ENCODE data around the gene DNAJC10. TPM values are rescaled to one million over a fixed set of nuclear protein-coding genes. Genes with fewer than 3 reads are reported as not detected.

DNAJC10 gene
- total RNA-seq, 1 donor from 2014 or later = 132 TPM

DNA sequence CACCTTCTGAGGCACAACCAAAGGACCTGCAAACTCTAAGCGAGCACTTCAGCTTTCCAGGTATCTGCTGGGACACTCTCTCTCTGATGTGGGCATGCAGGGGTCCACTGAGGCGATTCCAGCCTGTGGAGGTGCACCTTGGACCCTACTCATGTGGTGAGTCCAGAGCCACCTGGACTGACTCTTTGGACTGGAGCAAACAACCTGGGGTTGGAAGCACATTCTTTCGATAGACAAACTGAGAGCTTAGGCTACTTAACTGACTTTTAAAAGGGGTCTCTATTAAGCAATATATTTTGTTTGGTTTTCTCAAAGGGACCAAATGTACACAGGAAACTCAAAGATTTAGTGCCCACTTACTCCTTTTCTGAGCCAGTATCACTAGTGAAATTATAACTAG is 98.7 kb downstream of the DNAJC10 start:
- DNase-seq = no peak
- Mint-ChIP-seq H3K36me3 (ENCODE audit: low read depth) (no peaks in the 10 kb centered on the region), H3K27ac (no peak overlapping the region), H3K4me1 (no peaks in the 10 kb centered on the region), H3K9me3 (no peaks in the 10 kb centered on the region), H3K4me3 (no peak overlapping the region), H3K27me3 (peaks cover 15% of the 10 kb centered on the region)
- TF ChIP-seq, protein P1, sequence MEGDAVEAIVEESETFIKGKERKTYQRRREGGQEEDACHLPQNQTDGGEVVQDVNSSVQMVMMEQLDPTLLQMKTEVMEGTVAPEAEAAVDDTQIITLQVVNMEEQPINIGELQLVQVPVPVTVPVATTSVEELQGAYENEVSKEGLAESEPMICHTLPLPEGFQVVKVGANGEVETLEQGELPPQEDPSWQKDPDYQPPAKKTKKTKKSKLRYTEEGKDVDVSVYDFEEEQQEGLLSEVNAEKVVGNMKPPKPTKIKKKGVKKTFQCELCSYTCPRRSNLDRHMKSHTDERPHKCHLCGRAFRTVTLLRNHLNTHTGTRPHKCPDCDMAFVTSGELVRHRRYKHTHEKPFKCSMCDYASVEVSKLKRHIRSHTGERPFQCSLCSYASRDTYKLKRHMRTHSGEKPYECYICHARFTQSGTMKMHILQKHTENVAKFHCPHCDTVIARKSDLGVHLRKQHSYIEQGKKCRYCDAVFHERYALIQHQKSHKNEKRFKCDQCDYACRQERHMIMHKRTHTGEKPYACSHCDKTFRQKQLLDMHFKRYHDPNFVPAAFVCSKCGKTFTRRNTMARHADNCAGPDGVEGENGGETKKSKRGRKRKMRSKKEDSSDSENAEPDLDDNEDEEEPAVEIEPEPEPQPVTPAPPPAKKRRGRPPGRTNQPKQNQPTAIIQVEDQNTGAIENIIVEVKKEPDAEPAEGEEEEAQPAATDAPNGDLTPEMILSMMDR (IDR thresholded peaks at IDR 0.05) = no peak
- CTCF ChIA-PET = no interaction called here
- intact Hi-C loops (cut with micrococcal nuclease) = no loop called here
- POLR2A ChIA-PET = no interaction called here
- ATAC-seq (ENCODE audit: low read depth) = no peak

DNA sequence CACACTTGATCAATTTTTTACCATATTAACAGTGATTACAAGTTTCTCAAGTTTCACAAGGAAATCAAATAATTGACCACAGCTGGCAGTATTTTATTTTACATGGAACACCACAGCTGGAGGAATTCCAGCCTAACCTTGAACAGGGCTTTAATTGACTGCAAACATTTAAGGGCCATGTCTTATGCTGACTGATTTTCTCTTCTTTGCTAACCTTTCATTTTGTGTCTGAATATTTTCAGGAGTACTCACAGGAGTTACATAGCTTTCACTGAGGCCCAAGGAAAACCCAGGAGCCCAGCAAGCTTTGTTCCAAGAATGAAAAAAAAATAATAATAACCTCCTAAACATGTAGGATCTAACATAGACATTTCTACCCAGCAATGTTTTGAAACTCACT is 100.8 kb downstream of the DNAJC10 start:
- Mint-ChIP-seq H3K4me3 (no peak overlapping the region), H3K9me3 (no peaks in the 10 kb centered on the region), H3K27me3 (peaks cover 17% of the 10 kb centered on the region), H3K4me1 (no peaks in the 10 kb centered on the region), H3K27ac (no peak overlapping the region), H3K36me3 (ENCODE audit: low read depth) (no peaks in the 10 kb centered on the region)
- intact Hi-C loops (cut with micrococcal nuclease) = no loop called here
- no peak for ATAC-seq (ENCODE audit: low read depth)
- ChIA-PET CTCF (interaction anchor here (1.8 kb wide), 1 partner anchor 49 kb away, joined by 3 read pairs; no protein-coding TSS in a partner anchor), POLR2A (no interaction called here)
- TF ChIP-seq, protein P1 (IDR thresholded peaks at IDR 0.05) = no peak
- no peak for DNase-seq

DNA sequence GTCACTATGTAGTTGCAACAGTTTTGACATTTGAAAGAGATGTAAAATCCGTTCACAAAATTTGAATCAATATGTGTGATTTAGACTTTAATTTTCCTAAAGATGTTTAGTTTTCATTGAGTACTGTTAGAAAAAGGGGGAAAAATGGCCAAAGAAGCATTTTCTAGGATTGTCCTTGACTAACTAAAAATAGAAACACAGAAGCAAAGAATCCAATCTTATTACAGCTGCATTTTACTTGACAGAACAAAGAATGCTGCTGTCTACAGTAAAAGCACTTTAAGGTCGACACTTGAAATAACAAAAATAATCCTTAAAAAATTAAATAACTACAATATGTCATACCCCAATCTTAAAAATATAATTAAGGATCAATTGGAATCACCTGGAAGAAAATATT is 101.5 kb downstream of the DNAJC10 start:
- Mint-ChIP-seq H3K9me3 (no peaks in the 10 kb centered on the region), H3K4me1 (no peaks in the 10 kb centered on the region), H3K27ac (no peak overlapping the region), H3K4me3 (no peak overlapping the region), H3K27me3 (peaks cover 13% of the 10 kb centered on the region), H3K36me3 (ENCODE audit: low read depth) (no peaks in the 10 kb centered on the region)
- CTCF ChIA-PET = interaction anchor here (1.8 kb wide), 1 partner anchor 50 kb away, joined by 3 read pairs; no protein-coding TSS in a partner anchor
- TF ChIP-seq, protein P1 (IDR thresholded peaks at IDR 0.05) = no peak
- intact Hi-C loops (cut with micrococcal nuclease) = no loop called here
- POLR2A ChIA-PET = no interaction called here
- no peak for ATAC-seq (ENCODE audit: low read depth)
- DNase-seq = no peak

DNA sequence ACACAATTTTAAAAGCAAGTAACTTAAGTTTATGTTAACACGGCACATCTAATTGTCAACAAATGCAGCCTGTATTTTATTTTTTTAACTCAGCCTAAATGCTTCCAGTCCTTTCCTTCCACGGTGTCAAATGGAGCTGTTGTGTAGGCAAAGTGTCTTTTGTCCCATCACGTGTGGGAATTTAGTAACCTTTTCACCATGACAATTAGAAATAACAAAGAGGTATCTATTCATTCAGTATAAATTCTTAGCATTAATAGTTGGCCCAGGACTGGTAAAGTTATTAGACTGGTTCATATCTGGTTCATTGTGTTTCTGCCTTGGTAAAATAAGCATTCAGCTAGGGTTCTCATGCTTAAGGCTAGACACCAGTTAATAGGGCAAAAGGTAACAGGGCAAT is 102.4 kb downstream of the DNAJC10 start:
- CTCF ChIA-PET = no interaction called here
- Mint-ChIP-seq H3K9me3 (no peaks in the 10 kb centered on the region), H3K27ac (no peak overlapping the region), H3K36me3 (ENCODE audit: low read depth) (no peaks in the 10 kb centered on the region), H3K4me3 (no peak overlapping the region), H3K4me1 (no peaks in the 10 kb centered on the region), H3K27me3 (peaks cover 15% of the 10 kb centered on the region)
- intact Hi-C loops (cut with micrococcal nuclease) = no loop called here
- no peak for DNase-seq
- ATAC-seq (ENCODE audit: low read depth) = no peak
- POLR2A ChIA-PET = no interaction called here
- TF ChIP-seq, protein P1 (IDR thresholded peaks at IDR 0.05) = no peak

DNA sequence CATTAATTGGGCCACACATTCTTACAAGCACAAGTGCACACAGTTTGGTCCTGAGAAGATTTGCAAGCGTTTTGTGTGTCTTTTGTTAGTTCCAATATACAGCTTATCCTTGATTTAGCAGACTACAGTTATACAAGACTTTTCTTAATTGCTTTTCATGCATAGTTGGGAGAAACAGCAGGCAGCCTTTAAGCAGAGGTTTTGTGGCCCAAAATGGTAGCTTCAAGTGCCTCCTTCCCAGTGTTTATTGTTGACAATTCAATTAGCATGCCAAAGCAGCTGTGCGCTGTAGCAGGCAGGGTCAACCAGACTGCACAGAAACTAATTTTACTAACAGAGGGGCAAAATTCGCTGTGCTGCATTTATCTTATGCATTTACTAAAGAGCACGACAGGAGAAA is 102.9 kb downstream of the DNAJC10 start:
- ChIA-PET CTCF (no interaction called here), POLR2A (no interaction called here)
- ATAC-seq (ENCODE audit: low read depth) = no peak
- Mint-ChIP-seq H3K4me1 (no peaks in the 10 kb centered on the region), H3K9me3 (no peaks in the 10 kb centered on the region), H3K27ac (no peak overlapping the region), H3K4me3 (no peak overlapping the region), H3K27me3 (peaks cover 17% of the 10 kb centered on the region), H3K36me3 (ENCODE audit: low read depth) (no peaks in the 10 kb centered on the region)
- intact Hi-C loops (cut with micrococcal nuclease) = no loop called here
- TF ChIP-seq, protein P1 (IDR thresholded peaks at IDR 0.05) = no peak
- no peak for DNase-seq
